ENCODE data around the gene LSM11. TPM values are rescaled to one million over a fixed set of nuclear protein-coding genes. Genes with fewer than 3 reads are reported as not detected.

LSM11 gene
- total RNA-seq, 2 experiments from 2014 or later, result 5.4 to 5.8 TPM

GRCh38 chr5:157802736-157803135 lies 59.2 kb downstream of the LSM11 start:
- ChIA-PET CTCF (interaction anchor here (0.7 kb wide), 1 partner anchor 57 kb away, joined by 3 read pairs; no protein-coding TSS in a partner anchor), POLR2A (no interaction called here)
- H3K4me3 Mint-ChIP-seq, result no peak overlapping the region
- no peaks in the 10 kb centered on the region for H3K4me1 Mint-ChIP-seq
- H3K36me3 Mint-ChIP-seq (ENCODE audit: low read depth), result peaks cover 25% of the 10 kb centered on the region
- no peaks in the 10 kb centered on the region for H3K9me3 Mint-ChIP-seq
- DNase-seq, result no peak
- no peaks in the 10 kb centered on the region for H3K27me3 Mint-ChIP-seq
- H3K27ac Mint-ChIP-seq, result no peak overlapping the region

- Mint-ChIP-seq H3K36me3 (ENCODE audit: low read depth) (peaks cover 47% of the 10 kb centered on the region), H3K9me3 (no peaks in the 10 kb centered on the region), H3K27ac (no peak overlapping the region), H3K4me3 (no peak overlapping the region), H3K27me3 (no peaks in the 10 kb centered on the region), H3K4me1 (no peaks in the 10 kb centered on the region)
- ChIA-PET POLR2A (interaction anchor here (0.8 kb wide), 1 partner anchor 19 kb away, joined by 4 read pairs; no protein-coding TSS in a partner anchor), CTCF (interaction anchor here (1.0 to 3.8 kb wide), 2 partner anchors 9 to 141 kb away, joined by 4 to 12 read pairs; no protein-coding TSS in a partner anchor)
- no peak for DNase-seq
Measured at GRCh38 chr5:157808043-157808442, 64.5 kb downstream of the LSM11 start.

Other genes starting within 250 kb of the LSM11 start
- gene ADAM19, start 167.9 kb upstream of the LSM11 start, total RNA-seq, result 100 to 1,000 TPM; 309 to 313 TPM
- gene SOX30, start 91.3 kb upstream of the LSM11 start, total RNA-seq, result under 1 TPM; 0.18 to 0.33 TPM
- not detected for gene C5orf52, start 72.2 kb upstream of the LSM11 start, total RNA-seq
- gene THG1L, start 12.3 kb upstream of the LSM11 start, total RNA-seq, result 10 to 100 TPM; 10.6 to 11.4 TPM
- gene CLINT1, start 115.4 kb downstream of the LSM11 start, total RNA-seq, result 10 to 100 TPM; 64.9 to 68.6 TPM